ENCODE measurements around the gene ANKRD26.

The ANKRD26 gene

DNA sequence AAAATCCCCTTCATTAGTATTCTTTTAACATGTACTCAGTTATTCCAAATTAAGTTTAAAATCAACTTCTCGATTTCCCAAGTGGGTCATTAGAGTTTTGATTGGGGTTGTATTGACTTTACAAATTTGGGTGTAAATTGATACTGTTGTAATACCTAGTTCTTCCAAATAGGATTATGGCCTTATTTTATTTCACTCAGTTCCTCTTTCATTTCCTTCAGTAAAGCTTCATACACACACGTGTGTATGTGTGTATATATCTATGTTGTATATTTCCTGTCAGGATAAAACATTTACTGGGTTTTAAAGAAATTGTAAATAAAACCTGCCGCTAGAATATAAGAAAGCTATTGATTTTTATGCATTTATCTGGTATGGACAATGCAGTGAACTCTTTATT lies 38.0 kb upstream of the ANKRD26 start:
- H4K8ac ChIP-seq (ENCODE audit: low read depth, low read length), result no peak overlapping the region
- H3K4me2 ChIP-seq (ENCODE audit: low read length), result no peak overlapping the region
- no peak overlapping the region for H2AFZ ChIP-seq (ENCODE audit: insufficient read depth, low read length, poor library complexity)
- no peaks in the 10 kb centered on the region for H3K79me2 ChIP-seq (ENCODE audit: control insufficient read depth, insufficient read depth, low read length, poor library complexity)
- H2AK5ac ChIP-seq (ENCODE audit: low read length), result no peak overlapping the region
- H4K12ac ChIP-seq (ENCODE audit: low read depth, low read length), result no peak overlapping the region
- no peaks in the 10 kb centered on the region for H3K79me1 ChIP-seq (ENCODE audit: low read length)
- H2BK5ac ChIP-seq (ENCODE audit: low read depth, low read length, poor library complexity), result no peak overlapping the region
- H3K4ac ChIP-seq (ENCODE audit: low read depth, low read length), result no peak overlapping the region
- no CpG with 5 or more reads among the region's 3 CpGs for WGBS (ENCODE audit: extremely low coverage, insufficient coverage, insufficient read length)
- no peaks in the 10 kb centered on the region for H3K9me3 ChIP-seq (ENCODE audit: insufficient read depth, low read depth, low read length)
- DNase-seq, result no peak
- no peak overlapping the region for H2BK120ac ChIP-seq (ENCODE audit: insufficient read depth, low read length, poor library complexity)
- no peaks in the 10 kb centered on the region for H3K27me3 ChIP-seq (ENCODE audit: insufficient read depth, low read length)
- H2BK12ac ChIP-seq (ENCODE audit: low read length), result no peak overlapping the region
- H3K4me3 ChIP-seq (ENCODE audit: low read depth, low read length), result no peak overlapping the region
- no peak overlapping the region for H3K23ac ChIP-seq (ENCODE audit: low read length)
- H3K27ac ChIP-seq (ENCODE audit: low read depth, low read length), result no peak overlapping the region
- no peak overlapping the region for H4K91ac ChIP-seq (ENCODE audit: low read depth, low read length)
- no peak overlapping the region for H3K9ac ChIP-seq (ENCODE audit: low read length)
- peaks cover 18 to 26% of the 10 kb centered on the region in 2 experiments for H3K36me3 ChIP-seq (ENCODE audit: control insufficient read depth in 1 of 2, insufficient read depth in 2 of 2, low read length in 2 of 2)
- no peak overlapping the region for H3K14ac ChIP-seq (ENCODE audit: low read length)
- H3K18ac ChIP-seq (ENCODE audit: low read length), result no peak overlapping the region
- H3K4me1 ChIP-seq (ENCODE audit: control insufficient read depth in 1 of 2, insufficient read depth in 2 of 2, low read length in 2 of 2), result no peaks in the 10 kb centered on the region

DNA sequence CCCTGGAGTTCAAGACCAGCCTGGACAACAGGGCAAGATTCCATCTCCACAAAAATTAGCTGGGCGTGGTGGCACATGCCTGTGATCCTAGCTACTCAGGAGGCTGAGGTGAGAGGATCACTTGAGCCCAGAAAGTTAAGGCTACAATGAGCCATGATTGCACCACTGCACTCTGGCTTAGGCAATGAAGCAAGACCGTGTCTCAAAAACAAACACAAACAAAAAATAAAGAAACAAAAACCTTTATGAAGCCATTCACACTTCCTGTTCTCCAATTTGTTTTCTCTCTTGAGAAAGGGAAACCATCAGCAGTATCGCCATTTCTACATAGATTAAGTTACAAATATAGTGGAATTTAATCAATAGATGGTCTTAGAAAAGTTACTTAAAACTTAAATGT lies 34.1 kb upstream of the ANKRD26 start:
- Histone ChIP-seq H3K79me1 (ENCODE audit: low read length) (no peaks in the 10 kb centered on the region), H3K4me1 (ENCODE audit: control insufficient read depth in 1 of 2, insufficient read depth in 2 of 2, low read length in 2 of 2) (no peaks in the 10 kb centered on the region), H4K8ac (ENCODE audit: low read depth, low read length) (no peak overlapping the region), H4K91ac (ENCODE audit: low read depth, low read length) (no peak overlapping the region), H2AFZ (ENCODE audit: insufficient read depth, low read length, poor library complexity) (no peak overlapping the region), H2BK12ac (ENCODE audit: low read length) (no peak overlapping the region), H3K27ac (ENCODE audit: low read depth, low read length) (no peak overlapping the region), H3K14ac (ENCODE audit: low read length) (no peak overlapping the region), H2AK5ac (ENCODE audit: low read length) (no peak overlapping the region), H3K27me3 (ENCODE audit: insufficient read depth, low read length) (no peaks in the 10 kb centered on the region), H3K4me2 (ENCODE audit: low read length) (no peak overlapping the region), H2BK120ac (ENCODE audit: insufficient read depth, low read length, poor library complexity) (no peak overlapping the region), H3K36me3 (ENCODE audit: control insufficient read depth in 1 of 2, insufficient read depth in 2 of 2, low read length in 2 of 2) (peaks cover 18 to 22% of the 10 kb centered on the region in 2 experiments), H3K23ac (ENCODE audit: low read length) (no peak overlapping the region), H3K4me3 (ENCODE audit: low read depth, low read length) (no peak overlapping the region), H3K4ac (ENCODE audit: low read depth, low read length) (no peak overlapping the region), H3K9ac (ENCODE audit: low read length) (no peak overlapping the region), H4K12ac (ENCODE audit: low read depth, low read length) (no peak overlapping the region), H3K9me3 (ENCODE audit: insufficient read depth, low read depth, low read length) (no peaks in the 10 kb centered on the region), H2BK5ac (ENCODE audit: low read depth, low read length, poor library complexity) (no peak overlapping the region), H3K18ac (ENCODE audit: low read length) (no peak overlapping the region), H3K79me2 (ENCODE audit: control insufficient read depth, insufficient read depth, low read length, poor library complexity) (no peaks in the 10 kb centered on the region)
- WGBS (ENCODE audit: extremely low coverage, insufficient coverage, insufficient read length), result no CpG with 5 or more reads among the region's 3 CpGs
- no peak for DNase-seq

DNA sequence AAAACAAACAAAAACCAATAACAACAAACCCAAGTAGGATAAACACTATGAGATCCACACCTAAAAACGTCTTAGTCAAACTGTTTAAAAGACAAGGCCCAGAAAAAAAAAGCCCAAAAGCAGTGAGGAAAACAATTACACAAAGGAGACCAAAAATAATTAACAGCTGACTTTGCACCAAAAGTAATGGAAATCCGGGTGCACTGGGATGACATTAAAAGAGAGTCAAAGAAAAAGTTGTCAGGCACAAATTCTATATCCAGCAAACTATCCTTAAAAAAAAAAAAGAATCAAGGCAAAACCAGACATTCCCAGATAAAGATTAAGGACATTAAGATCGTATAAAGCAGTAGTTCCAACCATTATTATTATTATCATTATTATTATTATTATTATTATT lies 7.9 kb upstream of the ANKRD26 start:
- Histone ChIP-seq H2BK120ac (ENCODE audit: insufficient read depth, low read length, poor library complexity) (no peak overlapping the region), H3K27ac (ENCODE audit: low read depth, low read length) (no peak overlapping the region), H2AK5ac (ENCODE audit: low read length) (no peak overlapping the region), H3K4ac (ENCODE audit: low read depth, low read length) (no peak overlapping the region), H2BK5ac (ENCODE audit: low read depth, low read length, poor library complexity) (no peak overlapping the region), H3K79me1 (ENCODE audit: low read length) (no peaks in the 10 kb centered on the region), H3K4me1 (ENCODE audit: control insufficient read depth in 1 of 2, insufficient read depth in 2 of 2, low read length in 2 of 2) (no peaks in the 10 kb centered on the region), H4K8ac (ENCODE audit: low read depth, low read length) (no peak overlapping the region), H3K14ac (ENCODE audit: low read length) (no peak overlapping the region), H3K36me3 (ENCODE audit: control insufficient read depth in 1 of 2, insufficient read depth in 2 of 2, low read length in 2 of 2) (peaks cover 11 to 14% of the 10 kb centered on the region in 2 experiments), H3K18ac (ENCODE audit: low read length) (no peak overlapping the region), H3K4me3 (ENCODE audit: low read depth, low read length) (no peak overlapping the region), H3K9me3 (ENCODE audit: insufficient read depth, low read depth, low read length) (peaks cover 3% of the 10 kb centered on the region), H3K79me2 (ENCODE audit: control insufficient read depth, insufficient read depth, low read length, poor library complexity) (no peaks in the 10 kb centered on the region), H2AFZ (ENCODE audit: insufficient read depth, low read length, poor library complexity) (no peak overlapping the region), H3K27me3 (ENCODE audit: insufficient read depth, low read length) (no peaks in the 10 kb centered on the region), H2BK12ac (ENCODE audit: low read length) (no peak overlapping the region), H4K12ac (ENCODE audit: low read depth, low read length) (no peak overlapping the region), H3K23ac (ENCODE audit: low read length) (no peak overlapping the region), H4K91ac (ENCODE audit: low read depth, low read length) (no peak overlapping the region), H3K9ac (ENCODE audit: low read length) (no peak overlapping the region), H3K4me2 (ENCODE audit: low read length) (no peak overlapping the region)
- DNase-seq, result no peak
- no CpG with 5 or more reads among the region's 3 CpGs for WGBS (ENCODE audit: extremely low coverage, insufficient coverage, insufficient read length)

DNA sequence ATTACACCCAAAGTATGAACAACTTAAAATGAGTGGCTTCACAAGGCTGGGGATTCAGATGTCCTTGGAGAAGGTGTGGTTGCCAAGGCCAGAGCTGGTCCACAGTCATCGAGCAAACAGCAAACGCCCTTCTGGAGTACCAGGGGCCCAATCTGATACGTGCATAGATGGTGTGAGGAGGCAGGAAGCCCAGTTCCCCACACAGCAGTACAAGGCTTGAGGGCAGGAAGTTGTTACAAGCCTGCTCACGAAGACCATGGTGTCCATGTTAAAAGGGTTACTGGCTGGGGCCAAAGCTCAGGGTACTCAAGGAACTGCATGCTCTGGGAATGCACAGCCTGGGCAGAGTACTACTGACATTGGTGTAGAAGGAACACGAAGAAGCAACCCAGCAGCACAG lies 4.6 kb upstream of the ANKRD26 start:
- Histone ChIP-seq H2BK5ac (ENCODE audit: low read depth, low read length, poor library complexity) (no peak overlapping the region), H3K36me3 (ENCODE audit: control insufficient read depth in 1 of 2, insufficient read depth in 2 of 2, low read length in 2 of 2) (peaks cover 0 to 2% of the 10 kb centered on the region in 2 experiments), H4K12ac (ENCODE audit: low read depth, low read length) (no peak overlapping the region), H2BK120ac (ENCODE audit: insufficient read depth, low read length, poor library complexity) (no peak overlapping the region), H3K27me3 (ENCODE audit: insufficient read depth, low read length) (no peaks in the 10 kb centered on the region), H2AFZ (ENCODE audit: insufficient read depth, low read length, poor library complexity) (no peak overlapping the region), H3K23ac (ENCODE audit: low read length) (no peak overlapping the region), H3K9ac (ENCODE audit: low read length) (no peak overlapping the region), H4K8ac (ENCODE audit: low read depth, low read length) (no peak overlapping the region), H3K4me1 (ENCODE audit: control insufficient read depth in 1 of 2, insufficient read depth in 2 of 2, low read length in 2 of 2) (no peaks in the 10 kb centered on the region), H3K27ac (ENCODE audit: low read depth, low read length) (no peak overlapping the region), H3K18ac (ENCODE audit: low read length) (no peak overlapping the region), H2AK5ac (ENCODE audit: low read length) (no peak overlapping the region), H3K79me2 (ENCODE audit: control insufficient read depth, insufficient read depth, low read length, poor library complexity) (peaks cover 3% of the 10 kb centered on the region), H3K79me1 (ENCODE audit: low read length) (peaks cover 3% of the 10 kb centered on the region), H3K14ac (ENCODE audit: low read length) (no peak overlapping the region), H4K91ac (ENCODE audit: low read depth, low read length) (no peak overlapping the region), H3K4me3 (ENCODE audit: low read depth, low read length) (no peak overlapping the region), H3K4ac (ENCODE audit: low read depth, low read length) (no peak overlapping the region), H2BK12ac (ENCODE audit: low read length) (no peak overlapping the region), H3K9me3 (ENCODE audit: insufficient read depth, low read depth, low read length) (peaks cover 3% of the 10 kb centered on the region), H3K4me2 (ENCODE audit: low read length) (no peak overlapping the region)
- DNase-seq, result no peak
- WGBS (ENCODE audit: extremely low coverage, insufficient coverage, insufficient read length), result no CpG with 5 or more reads among the region's 5 CpGs

All from trophoblast cell (in vitro differentiated cells and primary cell).